ENCODE results near the gene KHNYN. TPM values are rescaled to one million over a fixed set of nuclear protein-coding genes. Genes with fewer than 3 reads are reported as not detected.

The KHNYN gene
- total RNA-seq, 1 experiment from 2014 or later: 63.0 TPM

DNA sequence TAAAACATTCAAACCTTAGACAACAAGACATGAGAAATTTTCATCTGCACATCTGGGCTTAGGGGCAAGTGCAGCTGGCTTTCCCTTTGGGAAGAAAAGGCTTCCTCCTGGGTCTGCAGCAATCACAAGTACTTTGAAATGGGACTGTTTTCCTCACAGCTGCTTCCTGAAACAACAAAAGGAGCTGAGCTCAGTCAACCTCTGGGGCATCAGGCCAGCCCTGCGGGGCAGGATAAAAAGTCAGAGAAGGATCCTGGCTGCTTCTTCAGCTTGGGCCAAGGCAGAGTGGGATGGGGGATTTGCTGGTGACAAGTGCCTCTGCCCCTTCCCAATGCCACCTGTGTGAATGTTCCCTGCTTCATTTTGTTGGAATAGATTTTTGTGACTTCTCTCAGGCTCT, 29.0 kb downstream of the KHNYN start:
- intact Hi-C loops (cut with micrococcal nuclease): no loop called here
- peaks cover 7% of the 10 kb centered on the region for H3K9me3 Mint-ChIP-seq (ENCODE audit: unreplicated experiment)
- H3K4me1 Mint-ChIP-seq (ENCODE audit: insufficient read depth, unreplicated experiment): no peaks in the 10 kb centered on the region
- BruUV-seq (replicated peaks): no TSS peak
- ChIA-PET CTCF (no interaction called here), POLR2A (no interaction called here)
- H3K4me3 Mint-ChIP-seq (ENCODE audit: unreplicated experiment): no peak overlapping the region
- H3K27ac Mint-ChIP-seq (ENCODE audit: low read depth, unreplicated experiment): no peak overlapping the region
- no peaks in the 10 kb centered on the region for H3K27me3 Mint-ChIP-seq (ENCODE audit: insufficient read depth, unreplicated experiment)
- H3K36me3 Mint-ChIP-seq (ENCODE audit: insufficient read depth, unreplicated experiment): no peaks in the 10 kb centered on the region
- no peak for DNase-seq (ENCODE audit: unreplicated experiment)
- no peak for TF ChIP-seq CTCF (IDR thresholded peaks at IDR 0.05; ENCODE audit: unreplicated experiment)

DNA sequence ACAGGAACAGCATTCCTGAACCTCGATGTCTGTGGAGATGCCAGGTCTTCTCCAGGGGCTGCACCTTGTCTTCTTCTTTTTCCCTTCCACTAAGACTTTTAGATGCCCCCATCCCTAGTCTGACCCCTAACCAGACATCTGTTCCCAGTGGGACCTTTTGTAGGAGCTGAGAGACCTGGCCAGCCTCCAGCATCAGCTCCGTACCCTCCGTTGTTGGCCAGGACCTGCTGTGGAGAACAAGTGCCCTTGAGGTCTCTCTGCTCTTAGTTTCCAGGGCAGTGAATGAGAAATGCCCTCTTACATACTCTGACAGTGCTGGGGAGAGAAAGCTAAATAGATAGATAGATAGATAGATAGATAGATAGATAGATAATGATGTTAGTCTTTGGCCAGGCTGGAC, 29.6 kb downstream of the KHNYN start:
- no peak for TF ChIP-seq CTCF (IDR thresholded peaks at IDR 0.05; ENCODE audit: unreplicated experiment)
- POLR2A ChIA-PET: interaction anchor here (1.1 kb wide), 1 partner anchor 16 kb away, joined by 3 read pairs; the partner anchor contains the start of gene SDR39U1
- intact Hi-C loops (cut with micrococcal nuclease): no loop called here

DNA sequence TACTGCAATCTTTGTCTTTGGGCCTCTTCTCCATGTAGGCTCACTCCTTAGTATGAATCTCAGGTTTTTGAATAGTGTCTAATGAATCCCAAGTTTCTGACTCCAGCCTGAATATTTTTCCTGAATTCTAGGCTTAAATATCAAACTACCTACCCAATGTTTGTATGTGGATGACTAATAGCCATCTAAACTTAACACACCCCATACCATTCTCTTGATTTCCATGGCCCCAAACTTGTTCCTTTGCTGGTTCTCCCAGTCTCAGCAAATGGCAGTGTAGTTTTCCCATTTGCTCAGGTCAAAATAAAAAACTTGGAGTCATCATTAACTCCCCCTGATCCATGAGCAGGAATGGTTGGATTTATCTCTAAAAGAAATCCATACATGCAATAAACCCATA, 31.6 kb downstream of the KHNYN start:
- ChIA-PET POLR2A (no interaction called here), CTCF (no interaction called here)
- H3K27ac Mint-ChIP-seq (ENCODE audit: low read depth, unreplicated experiment): no peak overlapping the region
- no peak for TF ChIP-seq CTCF (IDR thresholded peaks at IDR 0.05; ENCODE audit: unreplicated experiment)
- BruUV-seq (replicated peaks): no TSS peak
- no peaks in the 10 kb centered on the region for H3K9me3 Mint-ChIP-seq (ENCODE audit: unreplicated experiment)
- H3K4me1 Mint-ChIP-seq (ENCODE audit: insufficient read depth, unreplicated experiment): no peaks in the 10 kb centered on the region
- H3K36me3 Mint-ChIP-seq (ENCODE audit: insufficient read depth, unreplicated experiment): no peaks in the 10 kb centered on the region
- DNase-seq (ENCODE audit: unreplicated experiment): no peak
- intact Hi-C loops (cut with micrococcal nuclease): no loop called here
- H3K4me3 Mint-ChIP-seq (ENCODE audit: unreplicated experiment): no peak overlapping the region
- H3K27me3 Mint-ChIP-seq (ENCODE audit: insufficient read depth, unreplicated experiment): no peaks in the 10 kb centered on the region

More for the DNA sequence above, 29.6 kb downstream of the KHNYN start:
- BruUV-seq (replicated peaks): no TSS peak
- no peaks in the 10 kb centered on the region for H3K27me3 Mint-ChIP-seq (ENCODE audit: insufficient read depth, unreplicated experiment)
- DNase-seq (ENCODE audit: unreplicated experiment): no peak
- no peak overlapping the region for H3K4me3 Mint-ChIP-seq (ENCODE audit: unreplicated experiment)
- CTCF ChIA-PET: interaction anchor here (0.7 kb wide), 1 partner anchor 827 kb away, joined by 3 read pairs; no protein-coding TSS in a partner anchor
- no peaks in the 10 kb centered on the region for H3K4me1 Mint-ChIP-seq (ENCODE audit: insufficient read depth, unreplicated experiment)
- H3K9me3 Mint-ChIP-seq (ENCODE audit: unreplicated experiment): peaks cover 1% of the 10 kb centered on the region
- no peaks in the 10 kb centered on the region for H3K36me3 Mint-ChIP-seq (ENCODE audit: insufficient read depth, unreplicated experiment)
- H3K27ac Mint-ChIP-seq (ENCODE audit: low read depth, unreplicated experiment): no peak overlapping the region

GRCh38 chr14:24463017-24463883, 33.5 kb downstream of the KHNYN start:
- Mint-ChIP-seq H3K27me3 (ENCODE audit: insufficient read depth, unreplicated experiment) (no peaks in the 10 kb centered on the region), H3K36me3 (ENCODE audit: insufficient read depth, unreplicated experiment) (no peaks in the 10 kb centered on the region), H3K4me1 (ENCODE audit: insufficient read depth, unreplicated experiment) (no peaks in the 10 kb centered on the region), H3K4me3 (ENCODE audit: unreplicated experiment) (no peak overlapping the region), H3K27ac (ENCODE audit: low read depth, unreplicated experiment) (no peak overlapping the region), H3K9me3 (ENCODE audit: unreplicated experiment) (no peaks in the 10 kb centered on the region)
- TF ChIP-seq CTCF (IDR thresholded peaks at IDR 0.05; ENCODE audit: unreplicated experiment): no peak
- no peak for DNase-seq (ENCODE audit: unreplicated experiment)
- no TSS peak for BruUV-seq (replicated peaks)
- intact Hi-C loops (cut with micrococcal nuclease): no loop called here
- ChIA-PET CTCF (interaction anchor here (0.5 to 0.8 kb wide), 2 partner anchors 134 to 247 kb away, joined by 3 read pairs; no protein-coding TSS in a partner anchor), POLR2A (no interaction called here)

All from MCF 10A (cell line).